Nephron progenitor cell (in vitro differentiated cells): Measurements from ENCODE around the gene PRR4.

ENCODE experiments used
- DNase-seq: peaks from one replicate; pipeline ENCODE4 v3.0.0; 2021
- H3K27ac Mint-ChIP-seq: 2 replicates; pipeline ENCODE4 v1.8.0; 2021; ENCODE audit warnings: mild to moderate bottlenecking, moderate library complexity, mixed read lengths
- H3K27me3 Mint-ChIP-seq: 2 replicates; pipeline ENCODE4 v1.8.0; 2021; ENCODE audit warnings: mild to moderate bottlenecking, low read depth, mixed read lengths; ENCODE audit not compliant: poor library complexity
- H3K36me3 Mint-ChIP-seq: 2 replicates; pipeline ENCODE4 v1.8.0; 2021; ENCODE audit warnings: low read depth, mixed read lengths
- H3K4me1 Mint-ChIP-seq: 2 replicates; pipeline ENCODE4 v1.8.0; 2021; ENCODE audit warnings: mixed read lengths
- H3K4me3 Mint-ChIP-seq: 2 replicates; pipeline ENCODE4 v1.8.0; 2021; ENCODE audit warnings: mild to moderate bottlenecking, moderate library complexity, mixed read lengths
- H3K9me3 Mint-ChIP-seq: 2 replicates; pipeline ENCODE4 v1.8.0; 2021; ENCODE audit warnings: mild to moderate bottlenecking, moderate library complexity, mixed read lengths
- CTCF ChIP-seq: fragments of 200-600 bp; sonication (generic); IDR thresholded peaks from 2 replicates; pipeline ENCODE4 v1.5.0; 2021; ENCODE audit warnings: antibody characterized with exemption

Gene PRR4

GRCh38 chr12:10849425-10849878, at the start of gene PRR4:
Gene PRR4, minus strand, starts transcription at chr12:10849475. Its CDS starts 38 bp downstream, at chr12:10849437.
- no peak within 1 kb of the TSS for H3K27ac Mint-ChIP-seq
- no peak for TF ChIP-seq CTCF

GRCh38 chr12:10896854-10897253, 47.6 kb upstream of the PRR4 start:
- Mint-ChIP-seq H3K36me3 (peaks cover 42% of the 10 kb centered on the region), H3K9me3 (peaks cover 14% of the 10 kb centered on the region), H3K27ac (no peak overlapping the region), H3K4me3 (no peak overlapping the region), H3K4me1 (no peaks in the 10 kb centered on the region), H3K27me3 (no peaks in the 10 kb centered on the region)
- no peak for TF ChIP-seq CTCF
- DNase-seq: no peak

More at GRCh38 chr12:10849425-10849878, at the start of gene PRR4:
- Mint-ChIP-seq H3K36me3 (peaks cover 46% of the 10 kb centered on the region), H3K27me3 (no peaks in the 10 kb centered on the region), H3K9me3 (no peaks in the 10 kb centered on the region), H3K4me1 (no peaks in the 10 kb centered on the region), H3K4me3 (no peak within 1 kb of the TSS)
- DNase-seq: no peak

GRCh38 chr12:10891937-10892336, 42.7 kb upstream of the PRR4 start:
- H3K9me3 Mint-ChIP-seq: no peaks in the 10 kb centered on the region
- H3K36me3 Mint-ChIP-seq: peaks cover 19% of the 10 kb centered on the region
- H3K27ac Mint-ChIP-seq: no peak overlapping the region
- no peak for DNase-seq
- no peaks in the 10 kb centered on the region for H3K27me3 Mint-ChIP-seq
- no peak for TF ChIP-seq CTCF
- no peaks in the 10 kb centered on the region for H3K4me1 Mint-ChIP-seq
- no peak overlapping the region for H3K4me3 Mint-ChIP-seq

GRCh38 chr12:10889226-10889625, 40.0 kb upstream of the PRR4 start:
- Mint-ChIP-seq H3K4me3 (no peak overlapping the region), H3K9me3 (no peaks in the 10 kb centered on the region), H3K4me1 (no peaks in the 10 kb centered on the region), H3K27me3 (no peaks in the 10 kb centered on the region), H3K36me3 (peaks cover 13% of the 10 kb centered on the region), H3K27ac (no peak overlapping the region)
- no peak for TF ChIP-seq CTCF
- DNase-seq: no peak

- TF ChIP-seq CTCF: no peak
- Mint-ChIP-seq H3K9me3 (no peaks in the 10 kb centered on the region), H3K27me3 (no peaks in the 10 kb centered on the region), H3K4me3 (no peak within 1 kb of the TSS), H3K27ac (no peak within 1 kb of the TSS), H3K4me1 (no peaks in the 10 kb centered on the region), H3K36me3 (peaks cover 31% of the 10 kb centered on the region)
- no peak for DNase-seq
Measured at GRCh38 chr12:10884086-10884725, 34.9 kb upstream of the PRR4 start, which contains the start of gene PRH1. Gene PRH1, minus strand, starts transcription at chr12:10884255. Its CDS starts 38 bp downstream, at chr12:10884217.

GRCh38 chr12:10873378-10873777, 24.1 kb upstream of the PRR4 start:
- H3K27ac Mint-ChIP-seq: no peak overlapping the region

More at GRCh38 chr12:10873378-10873777, 24.1 kb upstream of the PRR4 start:
- TF ChIP-seq CTCF: no peak
- no peak overlapping the region for H3K4me3 Mint-ChIP-seq
- no peaks in the 10 kb centered on the region for H3K4me1 Mint-ChIP-seq
- H3K36me3 Mint-ChIP-seq: peaks cover 42% of the 10 kb centered on the region
- no peaks in the 10 kb centered on the region for H3K9me3 Mint-ChIP-seq
- H3K27me3 Mint-ChIP-seq: peaks cover 1% of the 10 kb centered on the region
- no peak for DNase-seq
